ENCODE measurements around the gene LGALS1.

LGALS1 gene

GRCh38 chr22:37662039-37662438 is 13.4 kb upstream of the LGALS1 start:
- no peak for DNase-seq (ENCODE audit: low spot score)

DNA sequence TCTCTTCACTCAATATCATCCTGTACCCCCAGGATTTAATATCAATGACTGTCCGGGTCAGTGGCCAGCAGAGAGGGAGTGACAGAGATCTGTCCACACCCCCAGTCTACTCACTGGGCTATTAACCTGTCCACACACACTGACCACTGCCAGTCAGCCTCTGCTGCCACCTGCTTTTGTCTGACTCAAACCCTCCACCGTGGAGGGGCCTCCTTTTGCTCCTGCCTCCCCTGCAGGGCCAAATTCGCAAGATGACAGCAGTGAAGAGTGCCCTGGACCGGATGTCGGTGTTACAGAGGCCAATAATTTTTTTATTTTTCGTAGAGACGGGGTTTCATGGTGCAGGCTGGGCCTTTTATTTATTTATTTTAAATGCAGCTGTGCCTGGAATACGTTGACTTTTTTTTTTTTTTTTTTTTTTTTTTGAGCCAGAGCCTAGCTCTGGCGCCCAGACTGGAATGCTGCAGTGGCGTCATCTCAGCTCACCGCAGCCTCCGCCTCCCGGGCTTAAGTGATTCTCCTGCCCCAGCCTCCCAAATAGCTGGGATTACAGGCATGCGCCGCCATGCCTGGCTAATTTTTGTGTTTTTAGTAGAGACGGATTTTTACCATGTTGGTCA is 11.8 kb upstream of the LGALS1 start:
- DNase-seq (ENCODE audit: low spot score) = no peak

- DNase-seq (ENCODE audit: low spot score) = no peak
These were observed 11.0 kb upstream of the LGALS1 start for GRCh38 chr22:37664249-37665101.

DNA sequence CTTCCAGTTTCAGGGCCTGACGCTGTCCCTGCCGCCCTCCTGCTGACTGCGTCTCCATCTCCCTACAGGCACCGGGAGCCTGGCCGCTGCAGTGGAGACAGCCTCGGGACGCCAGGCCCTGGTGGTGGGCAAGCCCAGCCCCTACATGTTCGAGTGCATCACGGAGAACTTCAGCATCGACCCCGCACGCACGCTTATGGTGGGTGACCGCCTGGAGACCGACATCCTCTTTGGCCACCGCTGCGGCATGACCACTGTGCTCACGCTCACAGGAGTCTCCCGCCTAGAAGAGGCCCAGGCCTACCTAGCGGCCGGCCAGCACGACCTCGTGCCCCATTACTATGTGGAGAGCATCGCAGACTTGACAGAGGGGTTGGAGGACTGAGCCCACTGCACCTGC is 9.9 kb upstream of the LGALS1 start:
- DNase-seq (ENCODE audit: low spot score) = no peak

DNA sequence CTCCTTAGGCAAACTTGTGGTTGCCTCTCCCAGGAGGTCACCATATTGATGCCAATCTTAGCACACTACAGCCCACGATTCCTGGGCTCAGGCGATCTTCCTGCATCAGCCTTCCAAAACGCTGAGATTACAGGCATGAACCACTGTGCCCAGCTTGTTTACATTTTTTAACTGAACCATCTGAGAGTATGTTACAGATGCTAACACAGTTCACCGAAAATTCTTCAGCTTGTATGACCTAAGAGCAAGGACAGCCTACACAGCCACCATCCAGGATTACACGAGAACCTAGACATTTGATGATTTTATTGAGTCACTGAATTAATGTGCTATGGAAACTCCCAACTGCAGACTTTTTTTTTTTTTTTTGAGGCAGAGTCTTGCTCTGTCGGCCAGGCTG is 5.8 kb upstream of the LGALS1 start:
- DNase-seq (ENCODE audit: low spot score) = no peak

DNA sequence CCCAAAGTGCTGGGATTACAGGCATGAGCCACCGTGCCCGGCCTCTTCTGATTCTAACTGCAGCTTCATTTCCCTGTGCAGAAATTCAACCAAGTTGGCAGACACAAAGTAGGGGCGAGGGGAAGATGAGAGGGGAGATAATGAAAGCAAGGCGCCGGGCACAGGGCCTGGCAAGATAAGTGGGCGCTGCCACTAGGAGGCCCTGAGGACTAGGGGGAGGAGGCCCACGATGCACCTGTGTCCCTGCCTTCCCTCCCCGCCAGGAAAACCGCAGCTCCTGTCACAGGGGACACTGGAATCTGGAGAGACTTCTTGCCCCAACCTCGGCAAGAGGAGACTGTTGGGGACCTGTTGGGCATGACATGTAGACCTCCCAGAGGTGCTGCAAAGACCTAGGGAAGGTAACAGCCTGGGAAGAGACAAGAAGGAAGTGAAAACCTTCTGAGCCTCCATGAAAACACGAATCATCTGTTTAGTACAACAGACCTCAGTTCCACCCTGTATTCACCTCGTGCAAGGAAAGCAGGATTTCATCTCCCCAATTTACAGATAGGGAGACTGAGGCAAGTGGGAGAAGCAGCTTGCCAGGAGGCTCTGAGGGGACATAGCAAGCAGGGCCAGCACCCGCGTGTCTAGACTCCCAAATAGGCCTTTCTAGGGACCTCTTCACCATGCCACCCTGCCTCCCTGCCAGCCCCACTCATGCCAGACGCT is 3.1 kb upstream of the LGALS1 start:
- no peak for DNase-seq (ENCODE audit: low spot score)

GRCh38 chr22:37672920-37673455 is 2.4 kb upstream of the LGALS1 start:
- DNase-seq (ENCODE audit: low spot score) = no peak

- DNase-seq (ENCODE audit: low spot score) = no peak
These were observed 1.2 kb upstream of the LGALS1 start for GRCh38 chr22:37674248-37674647.

- no peak for DNase-seq (ENCODE audit: low spot score)
These were observed 697 bp downstream of the LGALS1 start for GRCh38 chr22:37675930-37676735.

- peak; percentile 59 for DNase-seq (ENCODE audit: low spot score)
These were observed 1.5 kb downstream of the LGALS1 start for GRCh38 chr22:37676736-37677492.

GRCh38 chr22:37677493-37677974 is 2.1 kb downstream of the LGALS1 start:
- no peak for DNase-seq (ENCODE audit: low spot score)

DNA sequence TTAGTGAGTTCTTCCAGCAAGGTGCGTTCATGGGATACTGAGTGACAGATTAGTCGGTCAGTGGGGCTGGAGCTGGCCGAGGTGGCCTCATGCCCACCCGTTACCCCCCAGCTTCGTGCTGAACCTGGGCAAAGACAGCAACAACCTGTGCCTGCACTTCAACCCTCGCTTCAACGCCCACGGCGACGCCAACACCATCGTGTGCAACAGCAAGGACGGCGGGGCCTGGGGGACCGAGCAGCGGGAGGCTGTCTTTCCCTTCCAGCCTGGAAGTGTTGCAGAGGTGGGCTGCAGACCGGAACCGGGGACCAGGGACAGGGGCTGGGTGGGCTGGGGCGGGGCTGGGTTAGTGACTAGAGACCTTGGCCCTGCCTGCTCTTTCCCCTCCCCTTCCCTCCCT is 2.9 kb downstream of the LGALS1 start:
- no peak for DNase-seq (ENCODE audit: low spot score)

GRCh38 chr22:37679670-37680069 is 4.2 kb downstream of the LGALS1 start:
- no peak for DNase-seq (ENCODE audit: low spot score)

GRCh38 chr22:37680191-37680851 is 4.9 kb downstream of the LGALS1 start:
- no peak for DNase-seq (ENCODE audit: low spot score)

DNA sequence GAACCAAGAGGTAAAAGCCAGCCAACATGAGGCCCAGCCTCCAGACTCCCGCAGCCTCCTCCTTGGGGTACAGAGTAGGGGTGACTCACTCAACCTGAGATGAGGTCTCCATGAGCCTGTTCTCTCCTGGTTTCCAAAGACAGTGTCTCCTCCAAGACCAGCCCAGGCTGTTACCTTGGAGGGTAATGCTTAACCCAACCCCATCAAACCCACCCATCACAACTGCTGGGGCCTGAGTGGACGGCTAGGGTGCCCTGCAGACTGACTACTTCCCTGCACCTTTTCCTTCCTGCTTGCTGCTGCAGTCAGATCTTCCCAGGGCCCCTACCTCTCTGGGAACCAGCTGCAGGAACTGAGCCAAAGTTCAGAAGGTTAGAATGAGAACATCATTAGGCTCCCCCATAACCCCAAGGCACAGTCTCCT is 5.6 kb downstream of the LGALS1 start:
- no peak for DNase-seq (ENCODE audit: low spot score)

DNA sequence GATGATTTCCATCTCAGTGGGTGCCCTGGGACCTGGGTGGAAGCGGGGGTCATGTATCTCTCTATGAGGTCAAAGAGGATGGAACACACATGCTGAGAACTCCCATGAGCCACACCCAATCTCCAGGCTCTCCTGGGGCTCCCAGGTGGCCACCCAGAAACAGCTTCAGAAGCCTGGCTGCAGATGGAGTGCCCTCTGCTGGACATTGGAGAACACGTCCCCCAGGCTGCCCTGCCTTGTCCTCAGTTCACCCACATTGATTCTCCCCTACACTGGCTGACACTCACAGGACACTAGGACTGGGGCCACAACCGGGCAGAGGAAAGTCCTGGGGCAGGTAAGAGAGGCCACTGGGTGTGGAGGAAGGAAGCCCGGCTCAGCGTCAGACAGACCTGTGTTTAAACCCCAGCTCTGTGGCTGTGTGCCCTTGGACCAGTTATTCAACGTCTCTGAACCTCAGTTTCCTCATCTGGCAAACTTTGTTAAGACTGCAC is 6.2 kb downstream of the LGALS1 start:
- DNase-seq (ENCODE audit: low spot score) = peak; percentile 76

DNA sequence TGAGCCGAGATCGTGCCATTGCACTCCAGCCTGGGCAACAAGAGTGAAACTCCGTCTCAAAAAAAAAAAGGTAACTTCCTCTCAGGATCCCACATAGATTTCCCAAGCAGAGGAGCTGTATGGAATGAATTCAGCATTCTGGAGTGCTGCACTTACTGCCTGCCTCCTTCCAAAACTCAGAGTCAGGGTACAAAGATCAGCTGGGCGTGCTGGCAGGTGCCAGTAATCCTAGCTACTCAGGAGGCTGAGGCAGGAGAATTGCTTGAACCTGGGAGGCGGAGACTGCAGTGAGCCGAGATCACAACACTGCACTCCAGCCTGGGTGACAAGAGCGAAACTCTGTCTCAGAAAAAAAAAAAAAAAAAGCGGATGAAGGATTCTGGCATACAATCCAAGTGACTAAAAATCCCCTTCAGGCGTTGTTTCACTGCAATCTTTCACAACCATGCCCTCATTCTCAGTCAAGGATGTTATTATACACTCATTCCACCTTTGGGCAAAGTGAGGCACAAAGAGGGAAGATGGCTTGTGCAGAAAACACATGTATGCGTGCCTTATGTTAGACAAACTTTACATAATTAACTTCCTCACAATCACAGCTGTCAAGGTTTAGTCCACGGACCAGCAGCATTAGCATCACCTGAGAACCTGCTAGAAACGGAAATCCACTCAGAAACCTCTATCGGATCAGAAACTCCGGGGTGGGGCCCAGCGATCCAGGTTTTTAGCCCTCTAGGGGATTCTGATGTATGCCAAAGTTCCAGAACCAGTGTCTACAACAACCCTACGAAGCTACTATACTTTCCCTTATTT is 9.6 kb downstream of the LGALS1 start:
- DNase-seq (ENCODE audit: low spot score) = no peak

DNA sequence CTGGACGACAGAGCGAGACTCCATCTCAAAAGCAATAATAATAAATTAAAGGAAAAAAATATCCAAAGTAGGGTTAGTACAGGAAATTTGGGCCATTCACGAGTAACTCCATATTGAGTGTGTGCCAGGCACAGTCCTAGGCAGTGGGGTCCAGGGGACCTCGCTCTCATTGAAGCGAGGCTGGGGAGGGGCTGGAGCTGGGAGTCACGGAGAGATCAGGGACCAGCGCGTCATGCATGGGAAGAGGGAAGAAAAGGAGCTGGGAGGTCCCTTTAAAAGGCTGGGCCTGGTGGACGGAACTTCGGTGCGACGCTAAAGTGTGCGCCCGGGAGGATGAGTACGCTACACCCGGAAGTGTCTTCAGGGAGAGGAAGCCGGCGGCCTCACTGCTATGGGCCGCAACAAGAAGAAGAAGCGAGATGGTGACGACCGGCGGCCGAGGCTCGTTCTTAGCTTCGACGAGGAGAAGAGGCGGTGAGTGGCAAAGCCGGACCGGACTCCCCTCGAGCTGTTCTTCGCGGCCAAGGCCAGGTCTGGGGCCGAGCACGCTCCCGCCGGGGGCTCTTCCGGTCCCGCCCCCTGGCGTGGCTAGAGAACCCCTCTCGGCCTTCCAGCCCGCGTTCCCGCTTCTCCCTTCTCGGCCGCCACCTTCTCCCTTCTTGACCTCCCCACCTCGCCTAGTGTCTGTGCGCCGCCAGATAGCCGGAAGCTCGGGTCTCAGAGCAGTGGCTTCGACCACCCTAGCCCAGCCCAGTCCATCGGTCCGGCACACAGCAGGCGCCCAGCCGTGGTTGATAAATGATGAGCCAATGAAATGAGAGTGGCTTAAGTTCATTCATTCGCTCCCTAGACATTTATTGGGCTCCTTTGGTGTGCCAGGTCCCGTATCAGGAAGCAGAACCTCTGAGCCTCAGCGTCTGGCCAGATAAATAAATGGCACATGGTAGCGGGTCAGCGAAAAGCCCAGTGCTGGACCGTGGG is 10.9 kb downstream of the LGALS1 start, which contains the start of gene NOL12:
TSS of gene NOL12 (plus strand) at position 342 of the 981 bp plus-strand sequence. CDS start at position 392, 50 bp downstream.
- DNase-seq (ENCODE audit: low spot score) = peak; percentile 91

All from LoVo (cell line).